HepG2 (cell line): Measurements from ENCODE around the gene HORMAD2. TPM values are rescaled to one million over a fixed set of nuclear protein-coding genes. Genes with fewer than 3 reads are reported as not detected.

Source experiments
- ADNP ChIP-seq: sonication (generic); formaldehyde crosslinking; IDR thresholded peaks from 2 replicates; pipeline ENCODE4 v1.4.0; 2020; ENCODE audit warnings: missing genetic modification reagents
- E2F2 ChIP-seq: sonication (generic); formaldehyde crosslinking; IDR thresholded peaks from 2 replicates; pipeline ENCODE4 v1.4.0; 2020; ENCODE audit warnings: missing genetic modification reagents, borderline replicate concordance
- FLYWCH1 ChIP-seq: sonication (generic); formaldehyde crosslinking; IDR thresholded peaks from 2 replicates; pipeline ENCODE4 v1.8.1; 2023; ENCODE audit warnings: mild to moderate bottlenecking, missing genetic modification reagents
- KDM2A ChIP-seq: sonication (generic); formaldehyde crosslinking; IDR thresholded peaks from 2 replicates; pipeline ENCODE4 v1.4.0; 2020; ENCODE audit warnings: low read depth, missing genetic modification reagents, borderline replicate concordance
- MAFG ChIP-seq: sonication (generic); formaldehyde crosslinking; IDR thresholded peaks from 2 replicates; pipeline ENCODE4 v1.5.1; 2020; ENCODE audit warnings: mild to moderate bottlenecking, missing genetic modification reagents
- ONECUT2 ChIP-seq: sonication (generic); formaldehyde crosslinking; IDR thresholded peaks from 2 replicates; pipeline ENCODE4 v1.4.0; 2020; ENCODE audit warnings: missing genetic modification reagents
- PAXIP1 ChIP-seq: sonication (generic); formaldehyde crosslinking; conservative IDR thresholded peaks from 2 replicates; pipeline ENCODE4 v1.4.0; 2020; ENCODE audit warnings: mild to moderate bottlenecking, missing genetic modification reagents, moderate library complexity
- POLR2G ChIP-seq: fragments of 200-400 bp; formaldehyde crosslinking; IDR thresholded peaks from 2 replicates; pipeline ENCODE4 v1.6.1; 2018; ENCODE audit warnings: mild to moderate bottlenecking, low read depth, low read length, moderate library complexity
- RARA ChIP-seq: IDR thresholded peaks from 2 replicates; pipeline ENCODE4 v1.6.1; 2016; ENCODE audit warnings: missing genetic modification reagents, missing compliant biosample characterization
- SP2 ChIP-seq: sonication (generic); formaldehyde crosslinking; IDR thresholded peaks from 2 replicates; pipeline ENCODE4 v1.5.1; 2020; ENCODE audit warnings: mild to moderate bottlenecking, missing genetic modification reagents
- ZC3H4 ChIP-seq: sonication (generic); formaldehyde crosslinking; IDR thresholded peaks from 2 replicates; pipeline ENCODE4 v1.4.0; 2020; ENCODE audit warnings: missing genetic modification reagents, borderline replicate concordance
- ZNF274 ChIP-seq: sonication (generic); formaldehyde crosslinking; IDR thresholded peaks from 2 replicates; pipeline ENCODE4 v1.5.1; 2020; ENCODE audit warnings: mild to moderate bottlenecking, missing genetic modification reagents
- ZNF331 ChIP-seq: sonication (generic); formaldehyde crosslinking; IDR thresholded peaks from 2 replicates; pipeline ENCODE4 v1.4.0; 2020; ENCODE audit warnings: missing genetic modification reagents
- ZNF530 ChIP-seq: sonication (generic); formaldehyde crosslinking; IDR thresholded peaks from 2 replicates; pipeline ENCODE4 v1.5.0; 2020; ENCODE audit warnings: low read depth, mild to moderate bottlenecking, missing genetic modification reagents
- ZNF549 ChIP-seq: sonication (generic); formaldehyde crosslinking; IDR thresholded peaks from 2 replicates; pipeline ENCODE4 v1.5.0; 2020; ENCODE audit warnings: missing genetic modification reagents
- ZNF556 ChIP-seq: sonication (generic); formaldehyde crosslinking; IDR thresholded peaks from 2 replicates; pipeline ENCODE4 v1.4.0; 2020; ENCODE audit warnings: mild to moderate bottlenecking, missing genetic modification reagents, borderline replicate concordance
- ZNF574 ChIP-seq: sonication (generic); formaldehyde crosslinking; IDR thresholded peaks from 2 replicates; pipeline ENCODE4 v1.4.0; 2020; ENCODE audit warnings: missing genetic modification reagents
- ZNF616 ChIP-seq: sonication (generic); formaldehyde crosslinking; IDR thresholded peaks from 2 replicates; pipeline ENCODE4 v1.5.0; 2020; ENCODE audit warnings: low read depth, mild to moderate bottlenecking, missing genetic modification reagents
- ZNF703 ChIP-seq: sonication (generic); formaldehyde crosslinking; IDR thresholded peaks from 2 replicates; pipeline ENCODE4 v1.5.1; 2020; ENCODE audit warnings: missing genetic modification reagents, mild to moderate bottlenecking, moderate library complexity, borderline replicate concordance
- ZNF839 ChIP-seq: sonication (generic); formaldehyde crosslinking; IDR thresholded peaks from 2 replicates; pipeline ENCODE4 v1.4.0; 2020; ENCODE audit warnings: missing genetic modification reagents, mild to moderate bottlenecking, borderline replicate concordance
- ZSCAN22 ChIP-seq: sonication (generic); formaldehyde crosslinking; IDR thresholded peaks from 2 replicates; pipeline ENCODE4 v1.4.0; 2020; ENCODE audit warnings: mild to moderate bottlenecking, missing genetic modification reagents
- ZSCAN31 ChIP-seq: sonication (generic); formaldehyde crosslinking; IDR thresholded peaks from 2 replicates; pipeline ENCODE4 v1.5.0; 2020; ENCODE audit warnings: low read depth, mild to moderate bottlenecking, missing genetic modification reagents
- polyA plus RNA-seq, 8 experiments: library from polyadenylated mRNA; depleted of rRNA in 3 of 8; stranded (reverse) in 7 of 8; unstranded in 1 of 8; fragments of >200 nt; fragmentation: Illumina TruSeq in 4 of 8; extraction: Trizol in 4 of 8; gene quantifications; 2 replicates each; pipeline versions ENCODE4 v1.2.1 to v1.2.3, GENCODE V29; 2011 to 2016; ENCODE audit warnings: low read depth in 4 of 8, missing spikeins in 1 of 8, mixed read lengths in 1 of 8; ENCODE audit not compliant: insufficient read depth in 1 of 8
- total RNA-seq, 5 experiments: library from RNA; depleted of rRNA; stranded (reverse); fragments of >200 nt; fragmentation: Illumina TruSeq; extraction: Trizol; gene quantifications; 2 replicates each; pipeline ENCODE4 v1.2.3, GENCODE V29; 2016; ENCODE audit warnings: low read depth in 1 of 5
- TF ChIP-seq, protein P1 (sequence below): IDR thresholded peaks from 2 replicates; pipeline ENCODE4 v1.6.1; 2016; ENCODE audit warnings: low read depth

HORMAD2 gene
- total and polyA plus RNA-seq, 2 of the 13 experiments (the other 11 are each of a cell fraction or from before 2014, with no cell fraction given): not detected

DNA sequence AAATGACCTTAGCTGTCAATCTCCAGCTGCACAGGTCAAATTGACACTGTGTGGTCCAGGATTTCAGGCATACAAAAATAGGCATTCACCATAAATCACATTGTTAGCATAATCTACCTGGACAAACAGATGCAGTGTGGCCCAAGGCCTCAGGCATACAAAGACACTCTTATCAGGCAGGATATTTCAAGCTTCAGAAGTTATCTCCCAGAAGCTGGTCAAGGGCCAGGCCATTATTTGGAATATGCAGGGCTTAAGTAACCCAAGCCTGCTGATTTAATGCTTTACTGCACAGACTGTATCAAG is 25.5 kb upstream of the HORMAD2 start (continued):
- no peak for TF ChIP-seq ZNF839 (CRISPR knock-in tag)
- no peak for TF ChIP-seq ZNF549 (CRISPR knock-in tag)
- TF ChIP-seq KDM2A: no peak
- TF ChIP-seq ADNP (CRISPR knock-in tag): no peak
- no peak for TF ChIP-seq MAFG (CRISPR knock-in tag)
- TF ChIP-seq ZNF703: peak; percentile 50; the same call in 1 of the 2 replicates
- TF ChIP-seq SP2 (CRISPR knock-in tag): no peak
- TF ChIP-seq PAXIP1 (CRISPR knock-in tag): peak; percentile 83
- TF ChIP-seq FLYWCH1 (CRISPR knock-in tag): no peak
- TF ChIP-seq ZNF331 (CRISPR knock-in tag): peak; percentile 34; the same call in 1 of the 2 replicates
- no peak for TF ChIP-seq ZSCAN31 (CRISPR knock-in tag)
- TF ChIP-seq RARA (CRISPR knock-in tag): peak; percentile 54
- TF ChIP-seq ZNF530: no peak
- TF ChIP-seq ZNF556 (CRISPR knock-in tag): no peak; the same call in 1 of the 2 replicates
- TF ChIP-seq ZNF274: no peak
- TF ChIP-seq E2F2 (CRISPR knock-in tag): no peak
- TF ChIP-seq ONECUT2 (CRISPR knock-in tag): no peak
- no peak for TF ChIP-seq ZNF574 (CRISPR knock-in tag)
- no peak for TF ChIP-seq ZC3H4 (CRISPR knock-in tag)
- no peak for TF ChIP-seq ZSCAN22 (CRISPR knock-in tag)
- no peak for TF ChIP-seq ZNF616 (CRISPR knock-in tag)
- TF ChIP-seq, protein P1, sequence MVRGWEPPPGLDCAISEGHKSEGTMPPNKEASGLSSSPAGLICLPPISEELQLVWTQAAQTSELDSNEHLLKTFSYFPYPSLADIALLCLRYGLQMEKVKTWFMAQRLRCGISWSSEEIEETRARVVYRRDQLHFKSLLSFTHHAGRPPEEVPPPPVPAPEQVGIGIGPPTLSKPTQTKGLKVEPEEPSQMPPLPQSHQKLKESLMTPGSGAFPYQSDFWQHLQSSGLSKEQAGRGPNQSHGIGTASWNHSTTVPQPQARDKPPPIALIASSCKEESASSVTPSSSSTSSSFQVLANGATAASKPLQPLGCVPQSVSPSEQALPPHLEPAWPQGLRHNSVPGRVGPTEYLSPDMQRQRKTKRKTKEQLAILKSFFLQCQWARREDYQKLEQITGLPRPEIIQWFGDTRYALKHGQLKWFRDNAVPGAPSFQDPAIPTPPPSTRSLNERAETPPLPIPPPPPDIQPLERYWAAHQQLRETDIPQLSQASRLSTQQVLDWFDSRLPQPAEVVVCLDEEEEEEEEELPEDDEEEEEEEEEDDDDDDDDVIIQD (CRISPR knock-in tag): no peak
- TF ChIP-seq POLR2G: no peak
